ENCODE measurements around the gene GPR78.

Gene GPR78

DNA sequence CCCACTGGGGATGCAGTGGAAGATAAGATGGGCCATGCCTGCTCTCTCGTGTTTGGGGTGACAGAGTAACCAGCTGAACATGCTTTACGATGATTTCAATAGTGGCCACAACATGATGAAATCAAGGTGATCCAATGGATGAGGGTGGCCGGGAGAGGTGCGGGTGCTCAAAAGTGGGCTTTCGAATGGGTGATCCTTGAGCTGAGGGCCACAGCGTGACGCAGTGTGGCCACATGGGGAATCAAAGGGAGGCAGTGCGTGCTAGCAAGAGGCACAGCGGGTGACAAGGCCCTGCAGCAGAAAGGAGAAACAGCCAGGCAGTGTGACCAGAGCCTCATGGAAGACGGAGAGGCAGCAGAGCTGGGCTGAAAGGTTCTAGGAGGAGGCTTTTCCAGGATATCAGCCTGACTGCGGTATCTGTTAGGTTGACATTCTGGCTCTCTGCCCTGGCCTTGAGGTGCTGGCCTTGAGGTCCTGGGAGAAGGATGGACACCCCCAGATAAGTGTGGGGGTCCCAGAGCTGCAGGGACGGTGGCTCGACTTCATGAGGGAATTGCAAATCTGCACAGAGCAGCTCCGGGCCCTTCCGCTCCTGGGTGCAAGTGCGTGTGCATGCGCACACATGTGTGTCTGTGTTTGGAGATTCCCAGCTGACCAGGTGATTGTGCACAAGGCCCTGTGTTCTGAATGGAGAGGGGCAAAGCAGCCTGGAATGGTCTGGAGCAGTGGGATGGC, 38.0 kb upstream of the GPR78 start:
- ATAC-seq, result no peak

DNA sequence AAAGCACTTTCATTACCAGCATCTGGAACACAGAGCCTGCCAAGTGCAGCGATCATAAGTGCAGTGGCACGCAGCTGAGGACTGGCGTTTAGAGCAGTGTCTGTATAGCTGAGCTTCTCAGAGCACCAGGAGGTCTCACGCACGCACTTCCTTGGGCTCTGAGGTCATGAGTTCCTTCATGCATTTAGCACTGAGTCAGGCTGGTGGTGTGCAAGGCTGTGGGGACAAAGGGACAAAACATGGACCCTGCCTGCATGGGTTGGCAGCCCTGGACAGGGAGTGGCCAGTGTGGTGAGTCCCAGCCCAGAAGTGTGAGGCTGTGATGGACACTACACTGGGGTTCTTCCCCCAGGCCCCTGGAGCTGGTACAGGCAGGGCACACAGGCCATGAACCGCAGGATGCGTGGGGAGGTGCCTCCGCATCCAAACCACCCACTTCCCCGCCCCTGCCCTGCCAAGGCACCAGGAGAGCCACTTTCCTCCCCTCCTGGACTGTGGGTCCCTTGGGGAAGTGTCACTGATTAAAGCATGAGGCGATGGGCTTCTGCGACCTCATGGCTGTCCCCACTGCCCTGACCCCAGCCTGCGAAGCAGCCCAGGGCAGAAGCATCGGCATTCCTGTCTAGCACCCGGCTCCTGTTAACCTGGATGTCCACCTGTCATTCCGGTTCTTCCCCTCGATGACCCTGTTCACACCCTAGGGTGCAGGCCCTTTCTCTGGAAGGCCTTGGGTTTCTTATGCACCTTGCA, 37.2 kb upstream of the GPR78 start:
- TF ChIP-seq GLIS3 (CRISPR knock-in tag; IDR thresholded peaks at IDR 0.05) (no peak), BACH2 (CRISPR knock-in tag; IDR thresholded peaks at IDR 0.05; ENCODE audit: borderline replicate concordance) (no peak), RARB (CRISPR knock-in tag; IDR thresholded peaks at IDR 0.05) (no peak), ISL1 (CRISPR knock-in tag; IDR thresholded peaks at IDR 0.05) (no peak), ZNF565 (CRISPR knock-in tag; conservative IDR thresholded peaks at IDR 0.05; ENCODE audit: low read depth) (no peak), ZNF70 (CRISPR knock-in tag; IDR thresholded peaks at IDR 0.05) (no peak), OSR1 (CRISPR knock-in tag; IDR thresholded peaks at IDR 0.05) (no peak), TCF4 (CRISPR knock-in tag; IDR thresholded peaks at IDR 0.05; ENCODE audit: borderline replicate concordance) (no peak), PPARA (CRISPR knock-in tag; IDR thresholded peaks at IDR 0.05; ENCODE audit: borderline replicate concordance) (no peak), ARNTL (CRISPR knock-in tag; IDR thresholded peaks at IDR 0.05; ENCODE audit: borderline replicate concordance, low read depth) (no peak), SNAI2 (CRISPR knock-in tag; IDR thresholded peaks at IDR 0.05) (no peak), ZC3H10 (CRISPR knock-in tag; IDR thresholded peaks at IDR 0.05) (no peak), ZNF8 (CRISPR knock-in tag; IDR thresholded peaks at IDR 0.05) (no peak), ESRRG (CRISPR knock-in tag; IDR thresholded peaks at IDR 0.05) (no peak), CSDC2 (CRISPR knock-in tag; IDR thresholded peaks at IDR 0.05) (no peak)
- TF ChIP-seq, protein P1, sequence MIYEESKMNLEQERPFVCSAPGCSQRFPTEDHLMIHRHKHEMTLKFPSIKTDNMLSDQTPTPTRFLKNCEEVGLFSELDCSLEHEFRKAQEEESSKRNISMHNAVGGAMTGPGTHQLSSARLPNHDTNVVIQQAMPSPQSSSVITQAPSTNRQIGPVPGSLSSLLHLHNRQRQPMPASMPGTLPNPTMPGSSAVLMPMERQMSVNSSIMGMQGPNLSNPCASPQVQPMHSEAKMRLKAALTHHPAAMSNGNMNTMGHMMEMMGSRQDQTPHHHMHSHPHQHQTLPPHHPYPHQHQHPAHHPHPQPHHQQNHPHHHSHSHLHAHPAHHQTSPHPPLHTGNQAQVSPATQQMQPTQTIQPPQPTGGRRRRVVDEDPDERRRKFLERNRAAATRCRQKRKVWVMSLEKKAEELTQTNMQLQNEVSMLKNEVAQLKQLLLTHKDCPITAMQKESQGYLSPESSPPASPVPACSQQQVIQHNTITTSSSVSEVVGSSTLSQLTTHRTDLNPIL (CRISPR knock-in tag; IDR thresholded peaks at IDR 0.05; ENCODE audit: low read depth), result no peak
- TF ChIP-seq, protein P2, sequence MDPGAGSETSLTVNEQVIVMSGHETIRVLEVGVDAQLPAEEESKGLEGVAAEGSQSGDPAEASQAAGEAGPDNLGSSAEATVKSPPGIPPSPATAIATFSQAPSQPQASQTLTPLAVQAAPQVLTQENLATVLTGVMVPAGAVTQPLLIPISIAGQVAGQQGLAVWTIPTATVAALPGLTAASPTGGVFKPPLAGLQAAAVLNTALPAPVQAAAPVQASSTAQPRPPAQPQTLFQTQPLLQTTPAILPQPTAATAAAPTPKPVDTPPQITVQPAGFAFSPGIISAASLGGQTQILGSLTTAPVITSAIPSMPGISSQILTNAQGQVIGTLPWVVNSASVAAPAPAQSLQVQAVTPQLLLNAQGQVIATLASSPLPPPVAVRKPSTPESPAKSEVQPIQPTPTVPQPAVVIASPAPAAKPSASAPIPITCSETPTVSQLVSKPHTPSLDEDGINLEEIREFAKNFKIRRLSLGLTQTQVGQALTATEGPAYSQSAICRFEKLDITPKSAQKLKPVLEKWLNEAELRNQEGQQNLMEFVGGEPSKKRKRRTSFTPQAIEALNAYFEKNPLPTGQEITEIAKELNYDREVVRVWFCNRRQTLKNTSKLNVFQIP (CRISPR knock-in tag; IDR thresholded peaks at IDR 0.05; ENCODE audit: borderline replicate concordance, low read depth), result no peak
- TF ChIP-seq, protein P3, sequence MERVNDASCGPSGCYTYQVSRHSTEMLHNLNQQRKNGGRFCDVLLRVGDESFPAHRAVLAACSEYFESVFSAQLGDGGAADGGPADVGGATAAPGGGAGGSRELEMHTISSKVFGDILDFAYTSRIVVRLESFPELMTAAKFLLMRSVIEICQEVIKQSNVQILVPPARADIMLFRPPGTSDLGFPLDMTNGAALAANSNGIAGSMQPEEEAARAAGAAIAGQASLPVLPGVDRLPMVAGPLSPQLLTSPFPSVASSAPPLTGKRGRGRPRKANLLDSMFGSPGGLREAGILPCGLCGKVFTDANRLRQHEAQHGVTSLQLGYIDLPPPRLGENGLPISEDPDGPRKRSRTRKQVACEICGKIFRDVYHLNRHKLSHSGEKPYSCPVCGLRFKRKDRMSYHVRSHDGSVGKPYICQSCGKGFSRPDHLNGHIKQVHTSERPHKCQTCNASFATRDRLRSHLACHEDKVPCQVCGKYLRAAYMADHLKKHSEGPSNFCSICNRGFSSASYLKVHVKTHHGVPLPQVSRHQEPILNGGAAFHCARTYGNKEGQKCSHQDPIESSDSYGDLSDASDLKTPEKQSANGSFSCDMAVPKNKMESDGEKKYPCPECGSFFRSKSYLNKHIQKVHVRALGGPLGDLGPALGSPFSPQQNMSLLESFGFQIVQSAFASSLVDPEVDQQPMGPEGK (CRISPR knock-in tag; IDR thresholded peaks at IDR 0.05; ENCODE audit: borderline replicate concordance), result no peak
- TF ChIP-seq, protein P4, sequence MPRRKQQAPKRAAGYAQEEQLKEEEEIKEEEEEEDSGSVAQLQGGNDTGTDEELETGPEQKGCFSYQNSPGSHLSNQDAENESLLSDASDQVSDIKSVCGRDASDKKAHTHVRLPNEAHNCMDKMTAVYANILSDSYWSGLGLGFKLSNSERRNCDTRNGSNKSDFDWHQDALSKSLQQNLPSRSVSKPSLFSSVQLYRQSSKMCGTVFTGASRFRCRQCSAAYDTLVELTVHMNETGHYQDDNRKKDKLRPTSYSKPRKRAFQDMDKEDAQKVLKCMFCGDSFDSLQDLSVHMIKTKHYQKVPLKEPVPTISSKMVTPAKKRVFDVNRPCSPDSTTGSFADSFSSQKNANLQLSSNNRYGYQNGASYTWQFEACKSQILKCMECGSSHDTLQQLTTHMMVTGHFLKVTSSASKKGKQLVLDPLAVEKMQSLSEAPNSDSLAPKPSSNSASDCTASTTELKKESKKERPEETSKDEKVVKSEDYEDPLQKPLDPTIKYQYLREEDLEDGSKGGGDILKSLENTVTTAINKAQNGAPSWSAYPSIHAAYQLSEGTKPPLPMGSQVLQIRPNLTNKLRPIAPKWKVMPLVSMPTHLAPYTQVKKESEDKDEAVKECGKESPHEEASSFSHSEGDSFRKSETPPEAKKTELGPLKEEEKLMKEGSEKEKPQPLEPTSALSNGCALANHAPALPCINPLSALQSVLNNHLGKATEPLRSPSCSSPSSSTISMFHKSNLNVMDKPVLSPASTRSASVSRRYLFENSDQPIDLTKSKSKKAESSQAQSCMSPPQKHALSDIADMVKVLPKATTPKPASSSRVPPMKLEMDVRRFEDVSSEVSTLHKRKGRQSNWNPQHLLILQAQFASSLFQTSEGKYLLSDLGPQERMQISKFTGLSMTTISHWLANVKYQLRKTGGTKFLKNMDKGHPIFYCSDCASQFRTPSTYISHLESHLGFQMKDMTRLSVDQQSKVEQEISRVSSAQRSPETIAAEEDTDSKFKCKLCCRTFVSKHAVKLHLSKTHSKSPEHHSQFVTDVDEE (CRISPR knock-in tag; IDR thresholded peaks at IDR 0.05), result no peak
- no peak for ATAC-seq

More for the DNA sequence above, 38.0 kb upstream of the GPR78 start:
- TF ChIP-seq ZNF565 (CRISPR knock-in tag; conservative IDR thresholded peaks at IDR 0.05; ENCODE audit: low read depth) (no peak), ZNF8 (CRISPR knock-in tag; IDR thresholded peaks at IDR 0.05) (no peak), GLIS3 (CRISPR knock-in tag; IDR thresholded peaks at IDR 0.05) (no peak), ESRRG (CRISPR knock-in tag; IDR thresholded peaks at IDR 0.05) (no peak), OSR1 (CRISPR knock-in tag; IDR thresholded peaks at IDR 0.05) (no peak), ZNF70 (CRISPR knock-in tag; IDR thresholded peaks at IDR 0.05) (no peak), TOX (CRISPR knock-in tag; IDR thresholded peaks at IDR 0.05; ENCODE audit: borderline replicate concordance) (no peak), BACH2 (CRISPR knock-in tag; IDR thresholded peaks at IDR 0.05; ENCODE audit: borderline replicate concordance) (no peak), ISL1 (CRISPR knock-in tag; IDR thresholded peaks at IDR 0.05) (no peak), ZFP3 (CRISPR knock-in tag; IDR thresholded peaks at IDR 0.05) (no peak), SNAI2 (CRISPR knock-in tag; IDR thresholded peaks at IDR 0.05) (no peak), TCF4 (CRISPR knock-in tag; IDR thresholded peaks at IDR 0.05; ENCODE audit: borderline replicate concordance) (no peak), CSDC2 (CRISPR knock-in tag; IDR thresholded peaks at IDR 0.05) (no peak)
- TF ChIP-seq, protein P3 (CRISPR knock-in tag; IDR thresholded peaks at IDR 0.05; ENCODE audit: borderline replicate concordance), result no peak
- TF ChIP-seq, protein P5, sequence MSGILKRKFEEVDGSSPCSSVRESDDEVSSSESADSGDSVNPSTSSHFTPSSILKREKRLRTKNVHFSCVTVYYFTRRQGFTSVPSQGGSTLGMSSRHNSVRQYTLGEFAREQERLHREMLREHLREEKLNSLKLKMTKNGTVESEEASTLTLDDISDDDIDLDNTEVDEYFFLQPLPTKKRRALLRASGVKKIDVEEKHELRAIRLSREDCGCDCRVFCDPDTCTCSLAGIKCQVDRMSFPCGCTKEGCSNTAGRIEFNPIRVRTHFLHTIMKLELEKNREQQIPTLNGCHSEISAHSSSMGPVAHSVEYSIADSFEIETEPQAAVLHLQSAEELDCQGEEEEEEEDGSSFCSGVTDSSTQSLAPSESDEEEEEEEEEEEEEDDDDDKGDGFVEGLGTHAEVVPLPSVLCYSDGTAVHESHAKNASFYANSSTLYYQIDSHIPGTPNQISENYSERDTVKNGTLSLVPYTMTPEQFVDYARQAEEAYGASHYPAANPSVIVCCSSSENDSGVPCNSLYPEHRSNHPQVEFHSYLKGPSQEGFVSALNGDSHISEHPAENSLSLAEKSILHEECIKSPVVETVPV (CRISPR knock-in tag; IDR thresholded peaks at IDR 0.05), result no peak
- TF ChIP-seq, protein P1 (CRISPR knock-in tag; IDR thresholded peaks at IDR 0.05; ENCODE audit: low read depth), result no peak
